Smooth muscle cell (in vitro differentiated cells): Measurements from ENCODE around the gene GYS2. TPM values are rescaled to one million over a fixed set of nuclear protein-coding genes. Genes with fewer than 3 reads are reported as not detected.
"Not testable (repeated sequence)": the region's sequence is repeated elsewhere in the genome, so short reads cannot be mapped to it uniquely, and the experiment has no call there.

ENCODE experiments used
- DNase-seq: peaks from one replicate; lab custom pipeline; 2025; ENCODE audit not compliant: unreplicated experiment; lab: John Stamatoyannopoulos, UW
- H2AFZ ChIP-seq: fragments of 200-600 bp; sonication (generic); 2 replicates; pipeline ENCODE4 v1.6.0; 2016; ENCODE audit warnings: antibody characterized with exemption, low read depth, mild to moderate bottlenecking
- H3F3A ChIP-seq: fragments of 200-600 bp; sonication (generic); 2 replicates; pipeline ENCODE4 v1.6.0; 2017; ENCODE audit warnings: antibody characterized with exemption, low read depth
- H3K27ac ChIP-seq: fragments of 200-600 bp; sonication (generic); 2 replicates; pipeline ENCODE4 v1.5.1; 2016; ENCODE audit warnings: low read depth, mild to moderate bottlenecking
- H3K27me3 ChIP-seq: fragments of 200-600 bp; sonication (generic); 2 replicates; pipeline ENCODE4 v1.6.1; 2016; ENCODE audit warnings: low read depth, mild to moderate bottlenecking
- H3K36me3 ChIP-seq: fragments of 200-600 bp; sonication (generic); 2 replicates; pipeline ENCODE4 v1.5.1; 2016; ENCODE audit warnings: low read depth
- H3K4me1 ChIP-seq: fragments of 200-600 bp; sonication (generic); 2 replicates; pipeline ENCODE4 v1.5.1; 2016; ENCODE audit warnings: low read depth
- H3K4me2 ChIP-seq: fragments of 200-600 bp; sonication (generic); 2 replicates; pipeline ENCODE4 v1.6.0; 2016; ENCODE audit warnings: mild to moderate bottlenecking
- H3K4me3 ChIP-seq: fragments of 200-600 bp; sonication (generic); 2 replicates; pipeline ENCODE4 v1.5.1; 2016; ENCODE audit warnings: mild to moderate bottlenecking
- H3K79me2 ChIP-seq: fragments of 200-600 bp; sonication (generic); 2 replicates; pipeline ENCODE4 v1.6.0; 2016; ENCODE audit warnings: low read depth, mild to moderate bottlenecking
- H3K9ac ChIP-seq: fragments of 200-600 bp; sonication (generic); 2 replicates; pipeline ENCODE4 v1.6.0; 2016; ENCODE audit warnings: low read depth
- H3K9me3 ChIP-seq: fragments of 200-600 bp; sonication (generic); replicated peaks from 2 replicates; pipeline ENCODE4 v1.5.1; 2016; ENCODE audit warnings: low read depth
- H4K20me1 ChIP-seq: fragments of 200-600 bp; sonication (generic); 2 replicates; pipeline ENCODE4 v1.6.0; 2016; ENCODE audit warnings: low read depth
- WGBS: methylation state at CpG from one replicate; pipeline ENCODE4 v1.1.7; 2016; ENCODE audit warnings: low lambda C conversion rate; 5-methylcytosine and 5-hydroxymethylcytosine counted together
- polyA plus RNA-seq: library from polyadenylated mRNA; unstranded; fragments of >200 nt; fragmentation: Nextera tagmentation; extraction: Ambion mirVana; gene quantifications from 2 replicates; pipeline ENCODE4 v1.2.1, GENCODE V29; 2016
- total RNA-seq: library from RNA; depleted of rRNA; stranded (reverse); fragments of >200 nt; gene quantifications from 2 replicates; pipeline ENCODE4 v1.2.3, GENCODE V29; 2014
- TF ChIP-seq, protein P1 (sequence below): fragments of 200-600 bp; sonication (generic); IDR thresholded peaks from 2 replicates; pipeline ENCODE4 v1.5.1; 2017; ENCODE audit warnings: borderline replicate concordance, mild to moderate bottlenecking, antibody characterized with exemption; ENCODE audit not compliant: insufficient read depth, poor library complexity, severe bottlenecking

The GYS2 gene
- total and polyA plus RNA-seq, 2 experiments from 2014 or later = not detected

DNA sequence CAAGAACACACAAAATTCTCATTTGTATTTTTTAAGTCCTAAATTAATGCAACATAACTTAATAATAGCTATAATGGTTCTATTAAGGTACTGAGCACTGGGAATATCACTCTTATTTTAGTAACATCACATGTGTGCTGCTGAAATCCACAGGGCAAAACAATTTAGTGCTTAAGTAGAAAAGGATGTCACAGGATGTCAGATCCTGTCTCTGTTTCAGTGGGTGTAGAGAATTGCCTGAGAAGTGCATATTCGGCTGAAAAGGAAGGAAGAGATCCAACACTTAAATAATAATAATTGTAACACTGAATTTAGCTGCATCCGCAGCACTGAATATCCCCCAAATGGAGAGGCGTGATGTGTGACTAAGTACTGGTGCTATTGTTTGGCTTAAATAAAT is 44.4 kb upstream of the GYS2 start:
- Histone ChIP-seq H2AFZ (no peak overlapping the region), H3K79me2 (peaks cover 35% of the 10 kb centered on the region), H3K9ac (no peak overlapping the region), H3K9me3 (no peaks in the 10 kb centered on the region), H3K4me2 (no peak overlapping the region), H3K4me3 (no peak overlapping the region), H3K27ac (no peak overlapping the region), H3K36me3 (peaks cover 22% of the 10 kb centered on the region), H3K4me1 (peaks cover 14% of the 10 kb centered on the region), H4K20me1 (peaks cover 42% of the 10 kb centered on the region), H3F3A (no peaks in the 10 kb centered on the region), H3K27me3 (no peaks in the 10 kb centered on the region)
- DNase-seq = no peak
- TF ChIP-seq, protein P1, sequence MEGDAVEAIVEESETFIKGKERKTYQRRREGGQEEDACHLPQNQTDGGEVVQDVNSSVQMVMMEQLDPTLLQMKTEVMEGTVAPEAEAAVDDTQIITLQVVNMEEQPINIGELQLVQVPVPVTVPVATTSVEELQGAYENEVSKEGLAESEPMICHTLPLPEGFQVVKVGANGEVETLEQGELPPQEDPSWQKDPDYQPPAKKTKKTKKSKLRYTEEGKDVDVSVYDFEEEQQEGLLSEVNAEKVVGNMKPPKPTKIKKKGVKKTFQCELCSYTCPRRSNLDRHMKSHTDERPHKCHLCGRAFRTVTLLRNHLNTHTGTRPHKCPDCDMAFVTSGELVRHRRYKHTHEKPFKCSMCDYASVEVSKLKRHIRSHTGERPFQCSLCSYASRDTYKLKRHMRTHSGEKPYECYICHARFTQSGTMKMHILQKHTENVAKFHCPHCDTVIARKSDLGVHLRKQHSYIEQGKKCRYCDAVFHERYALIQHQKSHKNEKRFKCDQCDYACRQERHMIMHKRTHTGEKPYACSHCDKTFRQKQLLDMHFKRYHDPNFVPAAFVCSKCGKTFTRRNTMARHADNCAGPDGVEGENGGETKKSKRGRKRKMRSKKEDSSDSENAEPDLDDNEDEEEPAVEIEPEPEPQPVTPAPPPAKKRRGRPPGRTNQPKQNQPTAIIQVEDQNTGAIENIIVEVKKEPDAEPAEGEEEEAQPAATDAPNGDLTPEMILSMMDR = no peak
- WGBS = 67% methylated on average over 3 of the region's 3 CpGs

DNA sequence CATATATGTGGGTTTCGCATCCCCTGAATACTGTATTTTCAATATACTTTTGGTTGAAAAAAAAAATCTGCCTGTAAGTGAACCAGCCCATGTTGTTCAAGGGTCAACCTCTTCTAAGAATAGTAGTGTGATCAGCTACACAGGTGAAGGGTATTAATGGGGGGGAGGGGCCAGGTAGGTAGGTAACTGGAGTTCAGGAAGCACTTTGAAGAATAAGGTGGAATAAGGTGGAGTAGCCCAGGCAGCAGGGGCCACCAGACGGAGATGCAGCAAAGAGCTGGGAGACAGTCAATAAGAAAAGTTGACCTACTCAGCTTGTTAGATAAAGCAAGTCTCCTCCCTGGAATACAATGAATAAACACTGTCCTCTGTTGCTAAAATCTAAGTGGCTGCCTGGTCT is 43.7 kb upstream of the GYS2 start:
- H3K79me2 ChIP-seq = peaks cover 31% of the 10 kb centered on the region

DNA sequence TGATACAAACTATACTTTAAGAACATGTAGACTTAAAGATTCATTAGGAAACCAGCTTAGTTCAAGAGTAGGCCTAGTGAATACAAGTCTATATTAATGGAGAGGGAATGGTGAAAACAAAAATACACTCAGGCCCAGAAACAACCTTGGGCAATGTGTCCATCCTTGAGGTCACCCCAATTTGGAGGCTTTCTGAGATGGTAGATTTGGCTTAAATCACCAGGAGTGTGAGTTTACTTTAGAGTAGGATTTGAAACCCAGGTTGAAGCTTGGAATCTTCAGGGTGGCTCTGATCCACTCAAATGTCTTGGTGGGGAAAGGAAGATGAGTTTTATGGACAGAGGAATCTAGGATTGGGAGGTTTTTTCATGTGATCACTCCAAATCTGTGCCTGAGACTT is 42.5 kb upstream of the GYS2 start:
- H3K36me3 ChIP-seq = peaks cover 28% of the 10 kb centered on the region
- peaks cover 14% of the 10 kb centered on the region for H3K4me1 ChIP-seq
- no peak overlapping the region for H3K27ac ChIP-seq
- no peak overlapping the region for H3K4me3 ChIP-seq
- no peak overlapping the region for H3K9ac ChIP-seq
- no peaks in the 10 kb centered on the region for H3K9me3 ChIP-seq
- TF ChIP-seq, protein P1 = no peak
- peaks cover 36% of the 10 kb centered on the region for H4K20me1 ChIP-seq
- H3K4me2 ChIP-seq = no peak overlapping the region
- no peak for DNase-seq
- no peaks in the 10 kb centered on the region for H3F3A ChIP-seq
- H3K27me3 ChIP-seq = no peaks in the 10 kb centered on the region
- H3K79me2 ChIP-seq = peaks cover 21% of the 10 kb centered on the region
- H2AFZ ChIP-seq = no peak overlapping the region

More for the DNA sequence above, 43.7 kb upstream of the GYS2 start:
- no peak for DNase-seq
- peaks cover 14% of the 10 kb centered on the region for H3K4me1 ChIP-seq
- 94% methylated on average over 2 of the region's 2 CpGs for WGBS
- no peak overlapping the region for H3K4me3 ChIP-seq
- TF ChIP-seq, protein P1 = no peak
- H3K36me3 ChIP-seq = peaks cover 28% of the 10 kb centered on the region
- no peaks in the 10 kb centered on the region for H3K9me3 ChIP-seq
- H3K27me3 ChIP-seq = no peaks in the 10 kb centered on the region
- no peaks in the 10 kb centered on the region for H3F3A ChIP-seq
- H2AFZ ChIP-seq = no peak overlapping the region
- H3K4me2 ChIP-seq = no peak overlapping the region
- peaks cover 37% of the 10 kb centered on the region for H4K20me1 ChIP-seq
- no peak overlapping the region for H3K9ac ChIP-seq
- no peak overlapping the region for H3K27ac ChIP-seq

DNA sequence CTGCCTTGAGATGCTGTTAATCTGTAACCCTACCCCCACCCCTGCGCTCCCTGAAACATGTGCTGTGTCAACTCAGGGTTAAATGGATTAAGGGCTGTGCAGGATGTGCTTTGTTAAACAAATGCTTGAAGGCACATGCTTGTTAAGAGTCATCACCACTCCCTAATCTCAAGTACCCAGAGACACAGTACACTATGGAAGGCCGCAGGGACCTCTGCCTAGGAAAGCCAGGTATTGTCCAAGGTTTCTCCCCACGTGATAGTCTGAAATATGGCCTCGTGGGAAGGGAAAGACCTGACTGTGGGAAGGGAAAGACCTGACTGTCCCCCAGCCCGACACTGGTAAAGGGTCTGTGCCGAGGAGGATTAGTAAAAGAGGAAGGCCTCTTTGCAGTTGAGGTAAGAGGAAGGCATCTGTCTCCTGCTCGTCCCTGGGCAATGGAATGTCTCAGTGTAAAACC is 40.4 kb upstream of the GYS2 start:
- WGBS = 46% methylated on average over 7 of the region's 7 CpGs
- Histone ChIP-seq H3K36me3 (peaks cover 29% of the 10 kb centered on the region), H4K20me1 (peaks cover 31% of the 10 kb centered on the region), H3K4me1 (peaks cover 14% of the 10 kb centered on the region)
- H3F3A ChIP-seq, H3K9me3 ChIP-seq, H3K27ac ChIP-seq, DNase-seq, H3K4me3 ChIP-seq, H3K9ac ChIP-seq, H3K79me2 ChIP-seq, H2AFZ ChIP-seq, H3K27me3 ChIP-seq, H3K4me2 ChIP-seq: not testable (repeated sequence)
